Epithelial cell of proximal tubule (primary cell): ENCODE data around the gene EPS8L2. TPM values are rescaled to one million over a fixed set of nuclear protein-coding genes. Genes with fewer than 3 reads are reported as not detected.

ENCODE experiments used
- DNase-seq: peaks from one replicate; pipeline ENCODE4 v3.0.0-alpha.2; 2011; ENCODE audit warnings: low read depth
- H3K4me3 ChIP-seq: 2 replicates; pipeline ENCODE4 v1.5.1; 2011; ENCODE audit warnings: low read depth, mild to moderate bottlenecking, low read length
- CTCF ChIP-seq: conservative IDR thresholded peaks from 2 replicates; pipeline ENCODE4 v1.5.1; 2012; ENCODE audit warnings: low read depth, mild to moderate bottlenecking, low read length
- total RNA-seq: library from RNA; depleted of rRNA; stranded (reverse); fragments of >200 nt; gene quantifications from 2 replicates; pipeline ENCODE4 v1.2.3, GENCODE V29; 2015

The EPS8L2 gene
- total RNA-seq, 1 donor from 2014 or later, result 151 TPM

- H3K4me3 ChIP-seq, result no peak overlapping the region
- no peak for TF ChIP-seq CTCF
- DNase-seq, result no peak
Measured at GRCh38 chr11:764322-765024, 58.4 kb downstream of the EPS8L2 start.

- no peak overlapping the region for H3K4me3 ChIP-seq
- DNase-seq, result no peak
- TF ChIP-seq CTCF, result peak; percentile 59
Measured at GRCh38 chr11:765025-765801, 59.2 kb downstream of the EPS8L2 start.

GRCh38 chr11:765802-766091, 59.7 kb downstream of the EPS8L2 start:
- no peak for TF ChIP-seq CTCF
- no peak overlapping the region for H3K4me3 ChIP-seq
- no peak for DNase-seq

- no peak for TF ChIP-seq CTCF
- H3K4me3 ChIP-seq, result no peak overlapping the region
- no peak for DNase-seq
Measured at GRCh38 chr11:766106-766935, 60.3 kb downstream of the EPS8L2 start.

GRCh38 chr11:766936-767210, 60.8 kb downstream of the EPS8L2 start:
- no peak for TF ChIP-seq CTCF
- H3K4me3 ChIP-seq, result no peak overlapping the region
- DNase-seq, result no peak

GRCh38 chr11:767238-767637, 61.2 kb downstream of the EPS8L2 start:
- no peak for DNase-seq
- TF ChIP-seq CTCF, result no peak
- H3K4me3 ChIP-seq, result no peak overlapping the region
